ENCODE data around the gene APEH. TPM values are rescaled to one million over a fixed set of nuclear protein-coding genes. Genes with fewer than 3 reads are reported as not detected.

APEH gene
- polyA plus RNA-seq, 1 donor from 2014 or later = 98.4 TPM

GRCh38 chr3:49629451-49629850, 44.7 kb upstream of the APEH start:
- no peaks in the 10 kb centered on the region for H3K9me2 ChIP-seq (ENCODE audit: insufficient read depth, low read length)
- TF ChIP-seq, protein P1, sequence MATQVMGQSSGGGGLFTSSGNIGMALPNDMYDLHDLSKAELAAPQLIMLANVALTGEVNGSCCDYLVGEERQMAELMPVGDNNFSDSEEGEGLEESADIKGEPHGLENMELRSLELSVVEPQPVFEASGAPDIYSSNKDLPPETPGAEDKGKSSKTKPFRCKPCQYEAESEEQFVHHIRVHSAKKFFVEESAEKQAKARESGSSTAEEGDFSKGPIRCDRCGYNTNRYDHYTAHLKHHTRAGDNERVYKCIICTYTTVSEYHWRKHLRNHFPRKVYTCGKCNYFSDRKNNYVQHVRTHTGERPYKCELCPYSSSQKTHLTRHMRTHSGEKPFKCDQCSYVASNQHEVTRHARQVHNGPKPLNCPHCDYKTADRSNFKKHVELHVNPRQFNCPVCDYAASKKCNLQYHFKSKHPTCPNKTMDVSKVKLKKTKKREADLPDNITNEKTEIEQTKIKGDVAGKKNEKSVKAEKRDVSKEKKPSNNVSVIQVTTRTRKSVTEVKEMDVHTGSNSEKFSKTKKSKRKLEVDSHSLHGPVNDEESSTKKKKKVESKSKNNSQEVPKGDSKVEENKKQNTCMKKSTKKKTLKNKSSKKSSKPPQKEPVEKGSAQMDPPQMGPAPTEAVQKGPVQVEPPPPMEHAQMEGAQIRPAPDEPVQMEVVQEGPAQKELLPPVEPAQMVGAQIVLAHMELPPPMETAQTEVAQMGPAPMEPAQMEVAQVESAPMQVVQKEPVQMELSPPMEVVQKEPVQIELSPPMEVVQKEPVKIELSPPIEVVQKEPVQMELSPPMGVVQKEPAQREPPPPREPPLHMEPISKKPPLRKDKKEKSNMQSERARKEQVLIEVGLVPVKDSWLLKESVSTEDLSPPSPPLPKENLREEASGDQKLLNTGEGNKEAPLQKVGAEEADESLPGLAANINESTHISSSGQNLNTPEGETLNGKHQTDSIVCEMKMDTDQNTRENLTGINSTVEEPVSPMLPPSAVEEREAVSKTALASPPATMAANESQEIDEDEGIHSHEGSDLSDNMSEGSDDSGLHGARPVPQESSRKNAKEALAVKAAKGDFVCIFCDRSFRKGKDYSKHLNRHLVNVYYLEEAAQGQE (IDR thresholded peaks at IDR 0.05; ENCODE audit: borderline replicate concordance) = no peak
- TF ChIP-seq MXI1 (conservative IDR thresholded peaks at IDR 0.05; ENCODE audit: poor library complexity, severe bottlenecking) = no peak
- no peak for TF ChIP-seq SMC3 (conservative IDR thresholded peaks at IDR 0.05; ENCODE audit: poor library complexity)
- TF ChIP-seq POLR2AphosphoS5 (IDR thresholded peaks at IDR 0.05) = no peak
- TF ChIP-seq EP300 (conservative IDR thresholded peaks at IDR 0.05; ENCODE audit: poor library complexity, severe bottlenecking) = no peak
- no peak for TF ChIP-seq EZH2 (IDR thresholded peaks at IDR 0.05; ENCODE audit: borderline replicate concordance, insufficient read depth, low read length, poor library complexity, severe bottlenecking)
- TF ChIP-seq CTCF (IDR thresholded peaks at IDR 0.05; ENCODE audit: poor library complexity, severe bottlenecking) = no peak
- no peak for TF ChIP-seq RAD21 (conservative IDR thresholded peaks at IDR 0.05)
- no peak for TF ChIP-seq TAF1 (IDR thresholded peaks at IDR 0.05; ENCODE audit: low read depth)
- no peak overlapping the region for H2AFZ ChIP-seq (ENCODE audit: low read depth, low read length)
- peaks cover 4% of the 10 kb centered on the region for H3K36me3 ChIP-seq (ENCODE audit: insufficient read depth, low read length)
- no peak overlapping the region for H3K9ac ChIP-seq (ENCODE audit: low read length)
- H4K20me1 ChIP-seq (ENCODE audit: insufficient read depth) = no peaks in the 10 kb centered on the region
- no peak overlapping the region for H3K4me2 ChIP-seq (ENCODE audit: low read length)
- H3F3A ChIP-seq (ENCODE audit: insufficient read depth, low read length, poor library complexity, severe bottlenecking) = no peaks in the 10 kb centered on the region
- H3K79me2 ChIP-seq (replicated peaks; ENCODE audit: insufficient read depth, low read length) = no peaks in the 10 kb centered on the region
- H3K9me3 ChIP-seq (ENCODE audit: low read length) = no peaks in the 10 kb centered on the region
- no peak overlapping the region for H3K4me3 ChIP-seq (ENCODE audit: low read length)
- H3K27ac ChIP-seq (ENCODE audit: low read length) = no peak overlapping the region
- H3K27me3 ChIP-seq (ENCODE audit: insufficient read depth, low read depth, low read length) = no peaks in the 10 kb centered on the region

DNA sequence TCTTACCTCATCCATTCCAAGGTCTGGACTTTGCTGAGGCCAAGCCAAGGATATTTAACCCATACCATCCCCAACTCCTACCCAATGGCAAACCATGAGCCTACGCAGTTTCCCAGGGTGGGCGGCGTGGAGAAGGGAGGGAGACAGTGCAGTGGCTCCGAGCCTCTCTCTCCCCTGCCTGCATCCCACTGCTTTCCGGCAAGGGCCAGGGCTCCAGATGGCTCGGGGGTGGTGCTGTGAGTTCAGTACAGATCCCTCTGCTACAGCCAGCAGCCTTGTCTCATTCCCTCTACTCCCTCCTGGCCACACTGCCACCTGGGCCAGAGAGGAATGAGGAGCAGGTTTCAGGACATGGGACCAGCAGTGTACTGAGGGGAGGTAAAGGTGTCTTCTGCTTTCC, 44.3 kb upstream of the APEH start:
- Histone ChIP-seq H3K9me3 (ENCODE audit: low read length) (no peaks in the 10 kb centered on the region), H3K4me2 (ENCODE audit: low read length) (no peak overlapping the region), H3K27me3 (ENCODE audit: insufficient read depth, low read depth, low read length) (no peaks in the 10 kb centered on the region), H3K9ac (ENCODE audit: low read length) (no peak overlapping the region), H3K79me2 (replicated peaks; ENCODE audit: insufficient read depth, low read length) (no peaks in the 10 kb centered on the region), H4K20me1 (ENCODE audit: insufficient read depth) (no peaks in the 10 kb centered on the region), H3K4me3 (ENCODE audit: low read length) (no peak overlapping the region), H3K36me3 (ENCODE audit: insufficient read depth, low read length) (peaks cover 4% of the 10 kb centered on the region), H2AFZ (ENCODE audit: low read depth, low read length) (no peak overlapping the region), H3F3A (ENCODE audit: insufficient read depth, low read length, poor library complexity, severe bottlenecking) (no peaks in the 10 kb centered on the region), H3K27ac (ENCODE audit: low read length) (no peak overlapping the region), H3K9me2 (ENCODE audit: insufficient read depth, low read length) (no peaks in the 10 kb centered on the region)
- TF ChIP-seq EP300 (conservative IDR thresholded peaks at IDR 0.05; ENCODE audit: poor library complexity, severe bottlenecking) (no peak), RAD21 (conservative IDR thresholded peaks at IDR 0.05) (no peak), EZH2 (IDR thresholded peaks at IDR 0.05; ENCODE audit: borderline replicate concordance, insufficient read depth, low read length, poor library complexity, severe bottlenecking) (no peak), CTCF (IDR thresholded peaks at IDR 0.05; ENCODE audit: poor library complexity, severe bottlenecking) (no peak), MXI1 (conservative IDR thresholded peaks at IDR 0.05; ENCODE audit: poor library complexity, severe bottlenecking) (no peak), POLR2AphosphoS5 (IDR thresholded peaks at IDR 0.05) (no peak), TAF1 (IDR thresholded peaks at IDR 0.05; ENCODE audit: low read depth) (no peak)
- TF ChIP-seq, protein P1 (IDR thresholded peaks at IDR 0.05; ENCODE audit: borderline replicate concordance) = no peak

All from neural cell (in vitro differentiated cells).